ENCODE measurements around the gene TNFRSF8. TPM values are rescaled to one million over a fixed set of nuclear protein-coding genes. Genes with fewer than 3 reads are reported as not detected.

The TNFRSF8 gene
- 0.26 TPM in 1 of 2 replicates, not detected in the other for total RNA-seq
- 0.05 and 0.15 TPM in 2 replicates for polyA plus RNA-seq
- polyA plus RNA-seq (2012): 0.36 TPM in 1 of 2 replicates, not detected in the other
- 1.1 TPM in 1 of 2 replicates, not detected in the other for polyA minus RNA-seq (ENCODE audit: low replicate concordance)

DNA sequence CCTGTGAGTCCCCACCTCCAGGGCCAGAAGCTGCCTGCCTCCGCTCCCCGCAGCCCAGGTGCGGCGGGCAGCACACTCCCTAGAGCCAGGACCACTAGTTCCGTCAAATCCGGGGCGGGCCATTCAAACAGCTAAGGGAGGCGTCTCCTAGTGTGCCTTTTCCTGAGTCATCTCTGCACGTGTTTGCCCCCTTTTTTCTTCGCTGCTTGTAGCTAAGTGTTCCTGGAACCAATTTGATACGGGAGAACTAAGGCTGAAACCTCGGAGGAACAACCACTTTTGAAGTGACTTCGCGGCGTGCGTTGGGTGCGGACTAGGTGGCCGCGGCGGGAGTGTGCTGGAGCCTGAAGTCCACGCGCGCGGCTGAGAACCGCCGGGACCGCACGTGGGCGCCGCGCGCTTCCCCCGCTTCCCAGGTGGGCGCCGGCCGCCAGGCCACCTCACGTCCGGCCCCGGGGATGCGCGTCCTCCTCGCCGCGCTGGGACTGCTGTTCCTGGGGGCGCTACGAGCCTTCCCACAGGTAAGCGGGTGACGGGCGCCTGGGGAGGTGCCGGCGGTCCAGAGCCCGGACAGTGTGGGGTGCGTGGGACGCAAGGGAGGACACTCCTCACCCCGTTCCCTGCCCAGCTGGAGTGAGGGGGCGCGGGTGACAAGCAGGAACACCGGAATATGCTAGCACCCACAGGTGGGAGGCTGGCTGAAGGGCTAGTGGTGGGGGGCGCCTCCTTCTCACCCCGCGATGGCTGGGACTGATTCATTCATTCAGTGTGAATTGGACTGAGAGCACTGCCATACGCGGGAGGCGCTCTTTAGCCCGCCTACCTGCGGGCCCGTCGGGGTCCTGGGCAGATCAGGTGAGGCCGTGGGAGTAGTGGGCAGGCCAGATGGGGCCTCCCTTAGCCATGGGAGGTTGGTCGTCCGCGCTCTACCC lies at the start of gene TNFRSF8:
Gene TNFRSF8, plus strand, starts transcription at position 163 of the 932 bp plus-strand sequence. Its CDS starts 296 bp downstream, at position 459.
- Histone ChIP-seq H3K4me1 (ENCODE audit: control insufficient read depth, extremely low read depth, insufficient read depth, low read length) (peaks cover 7% of the 10 kb centered on the region), H4K20me1 (ENCODE audit: control insufficient read depth, extremely low read depth, insufficient read depth, low read length) (no peaks in the 10 kb centered on the region), H2AFZ (ENCODE audit: low read length) (no peak within 1 kb of the TSS), H3K4me3 (replicated peaks in 1 of 4; ENCODE audit: control extremely low read depth in 1 of 4, insufficient read depth in 1 of 4, low read depth in 3 of 4, low read length in 4 of 4) (no peak within 1 kb of the TSS), H3K36me3 (ENCODE audit: control insufficient read depth, insufficient read depth, low read length) (no peaks in the 10 kb centered on the region), H3K27ac (ENCODE audit: insufficient read depth, low read length) (no peak within 1 kb of the TSS), H3K9me3 (ENCODE audit: control insufficient read depth, insufficient read depth, low read depth, low read length) (no peaks in the 10 kb centered on the region), H3K27me3 (ENCODE audit: control insufficient read depth, insufficient read depth, low read length) (peaks cover 22% of the 10 kb centered on the region), H3K9ac (ENCODE audit: insufficient read depth, low read length) (no peak within 1 kb of the TSS), H3K4me2 (ENCODE audit: extremely low read depth, insufficient read depth, low read length) (peak within 1 kb of the TSS; percentile 75), H3K79me2 (ENCODE audit: control insufficient read depth, insufficient read depth, low read length) (no peaks in the 10 kb centered on the region)
- peak; percentile 20 to 50 for DNase-seq (ENCODE audit: low read depth in 2 of 2)
- TF ChIP-seq, protein P1, sequence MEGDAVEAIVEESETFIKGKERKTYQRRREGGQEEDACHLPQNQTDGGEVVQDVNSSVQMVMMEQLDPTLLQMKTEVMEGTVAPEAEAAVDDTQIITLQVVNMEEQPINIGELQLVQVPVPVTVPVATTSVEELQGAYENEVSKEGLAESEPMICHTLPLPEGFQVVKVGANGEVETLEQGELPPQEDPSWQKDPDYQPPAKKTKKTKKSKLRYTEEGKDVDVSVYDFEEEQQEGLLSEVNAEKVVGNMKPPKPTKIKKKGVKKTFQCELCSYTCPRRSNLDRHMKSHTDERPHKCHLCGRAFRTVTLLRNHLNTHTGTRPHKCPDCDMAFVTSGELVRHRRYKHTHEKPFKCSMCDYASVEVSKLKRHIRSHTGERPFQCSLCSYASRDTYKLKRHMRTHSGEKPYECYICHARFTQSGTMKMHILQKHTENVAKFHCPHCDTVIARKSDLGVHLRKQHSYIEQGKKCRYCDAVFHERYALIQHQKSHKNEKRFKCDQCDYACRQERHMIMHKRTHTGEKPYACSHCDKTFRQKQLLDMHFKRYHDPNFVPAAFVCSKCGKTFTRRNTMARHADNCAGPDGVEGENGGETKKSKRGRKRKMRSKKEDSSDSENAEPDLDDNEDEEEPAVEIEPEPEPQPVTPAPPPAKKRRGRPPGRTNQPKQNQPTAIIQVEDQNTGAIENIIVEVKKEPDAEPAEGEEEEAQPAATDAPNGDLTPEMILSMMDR (conservative IDR thresholded peaks at IDR 0.05 in 1 of 2, IDR thresholded peaks at IDR 0.05 in 1 of 2; ENCODE audit: low read depth in 1 of 2, low read length in 2 of 2): no peak
- TF ChIP-seq EZH2 (IDR thresholded peaks at IDR 0.05; ENCODE audit: low read length, missing control alignments): peak; percentile 62

DNA sequence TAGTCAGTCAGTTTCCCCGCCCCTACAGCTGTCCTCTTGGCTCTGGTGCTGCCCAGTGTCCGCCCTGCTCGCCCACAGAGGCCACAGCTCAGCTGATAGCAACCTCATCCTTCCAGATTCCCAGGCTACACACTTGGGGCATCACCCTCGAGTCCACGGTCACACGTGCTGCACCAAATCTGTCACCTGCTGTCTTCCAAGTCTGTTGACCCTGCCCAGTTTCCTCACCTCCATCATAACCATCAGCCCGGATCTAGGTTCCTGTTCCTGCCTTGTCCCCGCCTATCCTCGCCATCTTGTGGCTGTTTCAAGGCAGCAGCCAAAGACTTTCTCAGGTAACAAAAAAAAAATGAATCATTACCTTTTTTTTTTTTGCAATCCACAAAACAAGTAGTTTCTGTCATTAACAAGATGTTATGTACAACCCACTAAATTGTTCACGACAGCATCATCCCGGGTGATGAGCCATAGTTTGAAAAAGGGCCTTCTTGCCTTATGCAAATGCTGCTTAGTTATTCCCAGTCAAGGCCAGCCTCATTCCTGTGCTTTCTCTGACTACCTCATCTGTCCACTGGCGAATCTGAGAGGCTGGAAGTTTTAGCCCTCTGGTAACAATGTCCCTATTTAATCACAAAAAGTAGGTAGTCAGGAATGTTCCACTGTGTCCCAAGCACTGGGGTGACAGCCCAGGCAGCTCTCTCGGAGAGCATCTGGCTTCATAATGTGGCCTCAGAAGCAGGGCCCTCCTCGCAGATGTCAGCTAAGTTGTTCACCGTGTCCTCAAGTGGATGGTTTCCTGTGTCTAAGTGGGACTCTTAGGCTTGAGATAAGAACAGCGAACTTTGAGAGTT lies 48.7 kb upstream of the TNFRSF8 start:
- no peaks in the 10 kb centered on the region for H3K27me3 ChIP-seq (ENCODE audit: control insufficient read depth, insufficient read depth, low read length)
- H3K9me3 ChIP-seq (ENCODE audit: control insufficient read depth, insufficient read depth, low read depth, low read length): no peaks in the 10 kb centered on the region
- H3K36me3 ChIP-seq (ENCODE audit: control insufficient read depth, insufficient read depth, low read length): peaks cover 19% of the 10 kb centered on the region
- TF ChIP-seq, protein P1 (conservative IDR thresholded peaks at IDR 0.05 in 1 of 2, IDR thresholded peaks at IDR 0.05 in 1 of 2; ENCODE audit: low read depth in 1 of 2, low read length in 2 of 2): no peak
- TF ChIP-seq EZH2 (IDR thresholded peaks at IDR 0.05; ENCODE audit: low read length, missing control alignments): no peak
- H3K27ac ChIP-seq (ENCODE audit: insufficient read depth, low read length): no peak overlapping the region
- no peak overlapping the region for H3K9ac ChIP-seq (ENCODE audit: insufficient read depth, low read length)
- H2AFZ ChIP-seq (ENCODE audit: low read length): no peak overlapping the region
- no peak overlapping the region for H3K4me3 ChIP-seq (replicated peaks in 1 of 4; ENCODE audit: control extremely low read depth in 1 of 4, insufficient read depth in 1 of 4, low read depth in 3 of 4, low read length in 4 of 4)
- H3K4me1 ChIP-seq (ENCODE audit: control insufficient read depth, extremely low read depth, insufficient read depth, low read length): no peaks in the 10 kb centered on the region
- no peaks in the 10 kb centered on the region for H3K79me2 ChIP-seq (ENCODE audit: control insufficient read depth, insufficient read depth, low read length)
- no peaks in the 10 kb centered on the region for H4K20me1 ChIP-seq (ENCODE audit: control insufficient read depth, extremely low read depth, insufficient read depth, low read length)
- H3K4me2 ChIP-seq (ENCODE audit: extremely low read depth, insufficient read depth, low read length): no peak overlapping the region
- DNase-seq (ENCODE audit: low read depth in 2 of 2): peak in 1 of 2 donors; percentile 70
